ENCODE results near the gene TOPBP1. TPM values are rescaled to one million over a fixed set of nuclear protein-coding genes. Genes with fewer than 3 reads are reported as not detected.

The TOPBP1 gene
- total RNA-seq, 1 donor from 2014 or later = 91.2 TPM

Other genes with a start within 250 kb of the TOPBP1 start
- gene CDV3, start 88.3 kb downstream of the TOPBP1 start, total RNA-seq = 288 and 295 TPM in 2 replicates
- gene TF, start 84.5 kb upstream of the TOPBP1 start, total RNA-seq = 0.11 and 0.25 TPM in 2 replicates
- 91.5 and 92.1 TPM in 2 replicates for gene SRPRB, start 143.9 kb upstream of the TOPBP1 start, total RNA-seq
- gene RAB6B, start 233.9 kb upstream of the TOPBP1 start, total RNA-seq = 4.6 and 7.6 TPM in 2 replicates